ENCODE measurements around the gene ADGRE1.
A peak's percentile ranks its signal among the peaks of the same experiment; 100 is the strongest.
"Not testable (repeated sequence)": the region's sequence is repeated elsewhere in the genome, so short reads cannot be mapped to it uniquely, and the experiment has no call there.

The ADGRE1 gene, protein sequence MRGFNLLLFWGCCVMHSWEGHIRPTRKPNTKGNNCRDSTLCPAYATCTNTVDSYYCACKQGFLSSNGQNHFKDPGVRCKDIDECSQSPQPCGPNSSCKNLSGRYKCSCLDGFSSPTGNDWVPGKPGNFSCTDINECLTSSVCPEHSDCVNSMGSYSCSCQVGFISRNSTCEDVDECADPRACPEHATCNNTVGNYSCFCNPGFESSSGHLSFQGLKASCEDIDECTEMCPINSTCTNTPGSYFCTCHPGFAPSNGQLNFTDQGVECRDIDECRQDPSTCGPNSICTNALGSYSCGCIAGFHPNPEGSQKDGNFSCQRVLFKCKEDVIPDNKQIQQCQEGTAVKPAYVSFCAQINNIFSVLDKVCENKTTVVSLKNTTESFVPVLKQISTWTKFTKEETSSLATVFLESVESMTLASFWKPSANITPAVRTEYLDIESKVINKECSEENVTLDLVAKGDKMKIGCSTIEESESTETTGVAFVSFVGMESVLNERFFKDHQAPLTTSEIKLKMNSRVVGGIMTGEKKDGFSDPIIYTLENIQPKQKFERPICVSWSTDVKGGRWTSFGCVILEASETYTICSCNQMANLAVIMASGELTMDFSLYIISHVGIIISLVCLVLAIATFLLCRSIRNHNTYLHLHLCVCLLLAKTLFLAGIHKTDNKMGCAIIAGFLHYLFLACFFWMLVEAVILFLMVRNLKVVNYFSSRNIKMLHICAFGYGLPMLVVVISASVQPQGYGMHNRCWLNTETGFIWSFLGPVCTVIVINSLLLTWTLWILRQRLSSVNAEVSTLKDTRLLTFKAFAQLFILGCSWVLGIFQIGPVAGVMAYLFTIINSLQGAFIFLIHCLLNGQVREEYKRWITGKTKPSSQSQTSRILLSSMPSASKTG

DNA sequence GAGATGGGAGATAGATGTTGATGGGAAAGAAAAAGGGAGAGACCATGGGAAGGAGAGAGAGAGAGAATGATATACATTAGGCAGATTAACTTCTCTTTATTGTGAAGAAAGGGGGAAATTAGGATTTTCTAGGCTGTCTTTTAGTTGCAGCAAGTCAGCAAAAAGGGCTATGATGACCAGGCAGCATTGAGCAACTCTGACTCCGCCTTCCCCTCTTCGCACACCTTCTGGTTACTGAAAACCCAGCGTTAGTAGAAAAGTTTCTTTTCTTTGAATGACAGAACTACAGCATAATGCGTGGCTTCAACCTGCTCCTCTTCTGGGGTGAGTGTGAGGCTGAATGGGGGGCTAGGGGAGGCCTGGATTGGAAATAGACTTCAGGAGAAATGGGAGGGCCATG lies at the start of gene ADGRE1:
ADGRE1 (plus strand) TSS at position 264 of the 400 bp plus-strand sequence; CDS start at position 294, 30 bp downstream.
- no peak for DNase-seq

- no peak for DNase-seq
Measured at GRCh38 chr19:6838062-6838655, 49.2 kb upstream of the ADGRE1 start.

DNA sequence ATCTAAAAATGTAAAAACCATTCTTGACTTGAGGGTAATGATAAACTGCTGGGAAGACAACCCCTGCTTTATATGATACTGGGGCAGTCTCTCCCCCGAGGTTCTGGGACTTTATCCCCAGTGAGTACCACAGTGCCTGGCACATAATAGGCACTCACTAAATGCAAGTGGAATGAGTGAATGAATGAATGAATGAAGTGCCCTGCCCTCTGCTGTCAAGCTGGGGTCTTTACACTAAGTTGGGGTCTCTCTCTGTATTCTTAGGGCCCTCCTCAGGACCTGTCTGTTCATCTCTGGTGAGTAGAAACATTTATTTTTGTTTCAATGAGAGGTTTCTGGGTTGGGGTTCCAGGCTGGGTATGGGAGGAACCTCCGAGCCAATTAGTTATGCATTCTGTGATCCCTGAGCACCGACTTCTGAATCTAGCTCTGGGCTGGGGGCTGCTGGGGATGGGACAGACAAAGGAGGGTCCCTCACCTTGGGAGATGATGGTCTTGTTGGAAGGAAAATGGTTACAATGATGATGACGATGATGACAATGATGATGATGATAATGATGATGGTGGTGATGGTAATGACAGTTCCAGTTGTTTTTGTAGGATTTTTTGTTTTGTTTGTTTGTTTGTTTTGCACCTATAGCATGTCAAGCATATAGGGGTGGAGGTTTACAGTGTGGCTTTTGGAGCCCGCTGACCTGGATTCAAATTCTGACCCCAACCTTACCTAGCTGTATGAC lies 44.3 kb upstream of the ADGRE1 start:
- no peak for DNase-seq

GRCh38 chr19:6847828-6848200 lies 39.6 kb upstream of the ADGRE1 start:
- DNase-seq, result no peak

- DNase-seq, result no peak
Measured at GRCh38 chr19:6848986-6849385, 38.4 kb upstream of the ADGRE1 start.

DNA sequence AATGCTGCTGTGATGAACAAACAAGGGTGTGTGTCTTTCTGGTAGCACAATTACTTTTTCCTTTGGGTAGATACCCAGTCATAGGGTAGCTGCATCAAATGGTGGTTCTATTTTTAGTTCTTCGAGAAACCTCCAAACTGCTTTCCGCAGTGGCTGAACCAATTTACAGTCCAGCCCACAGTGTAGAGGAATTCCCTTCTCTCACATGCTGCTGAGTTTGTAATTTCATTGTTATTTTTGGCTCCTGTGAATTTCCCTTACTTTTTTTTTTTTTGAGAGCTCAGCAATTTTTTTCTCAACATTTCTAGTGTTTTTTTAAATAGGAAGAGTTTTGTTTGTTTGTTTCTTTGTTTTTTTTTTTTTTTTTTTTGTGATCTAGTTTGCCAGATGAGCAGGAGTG lies 37.5 kb upstream of the ADGRE1 start:
- DNase-seq, result no peak

- DNase-seq, result no peak
Measured at GRCh38 chr19:6851359-6851758, 36.0 kb upstream of the ADGRE1 start.

- DNase-seq, result no peak
Measured at GRCh38 chr19:6852001-6852400, 35.4 kb upstream of the ADGRE1 start.

DNA sequence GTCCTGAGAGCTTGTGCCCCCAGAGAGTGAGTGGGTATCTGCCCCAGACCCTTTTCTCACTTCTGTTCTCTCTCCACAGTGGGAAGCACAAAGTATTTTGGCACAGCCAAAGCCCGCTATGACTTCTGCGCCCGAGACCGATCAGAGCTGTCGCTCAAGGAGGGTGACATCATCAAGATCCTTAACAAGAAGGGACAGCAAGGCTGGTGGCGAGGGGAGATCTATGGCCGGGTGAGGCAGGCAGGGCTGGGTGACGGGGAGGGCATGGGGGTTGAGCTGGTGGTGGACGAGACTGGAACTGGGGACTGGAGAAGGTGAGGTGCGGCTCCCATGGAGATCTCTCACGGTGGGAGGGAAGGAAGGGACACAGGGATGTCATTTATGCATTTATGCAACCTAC lies 33.5 kb upstream of the ADGRE1 start:
- no peak for DNase-seq

GRCh38 chr19:6854758-6855157 lies 32.6 kb upstream of the ADGRE1 start:
- no peak for DNase-seq

GRCh38 chr19:6856749-6857372 lies 30.5 kb upstream of the ADGRE1 start:
- no peak for DNase-seq

DNA sequence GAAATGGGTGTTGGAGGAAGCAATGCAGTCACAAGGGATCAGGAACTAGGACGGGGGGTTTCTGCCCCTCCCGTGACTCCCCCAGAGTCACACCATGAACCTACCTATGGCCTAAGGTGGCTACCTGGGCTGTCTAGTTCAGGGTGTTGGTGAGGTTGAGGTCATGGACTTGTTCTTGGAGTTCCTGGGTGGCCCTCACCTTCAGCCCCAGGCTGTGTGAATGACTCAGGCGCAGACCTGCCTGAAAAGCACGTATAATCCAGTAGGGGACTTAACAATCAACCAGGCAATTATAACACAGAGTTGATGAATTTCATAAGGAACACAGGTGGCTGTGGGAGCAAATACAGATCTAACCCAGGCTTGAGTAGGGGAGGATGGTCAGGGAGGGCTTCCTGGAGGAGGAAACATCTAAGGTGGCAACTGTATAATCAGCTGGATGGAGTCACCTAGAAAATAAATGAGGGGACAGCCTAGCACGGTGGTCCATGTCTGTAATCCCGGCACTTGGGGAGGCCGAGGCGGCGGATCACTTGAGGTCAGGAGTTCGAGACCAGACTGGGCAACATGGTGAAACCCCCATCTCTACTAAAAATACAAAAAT lies 25.6 kb upstream of the ADGRE1 start:
- no peak for DNase-seq

- peak; percentile 38 to 82 for DNase-seq
Measured at GRCh38 chr19:6862673-6863078, 24.7 kb upstream of the ADGRE1 start.

DNA sequence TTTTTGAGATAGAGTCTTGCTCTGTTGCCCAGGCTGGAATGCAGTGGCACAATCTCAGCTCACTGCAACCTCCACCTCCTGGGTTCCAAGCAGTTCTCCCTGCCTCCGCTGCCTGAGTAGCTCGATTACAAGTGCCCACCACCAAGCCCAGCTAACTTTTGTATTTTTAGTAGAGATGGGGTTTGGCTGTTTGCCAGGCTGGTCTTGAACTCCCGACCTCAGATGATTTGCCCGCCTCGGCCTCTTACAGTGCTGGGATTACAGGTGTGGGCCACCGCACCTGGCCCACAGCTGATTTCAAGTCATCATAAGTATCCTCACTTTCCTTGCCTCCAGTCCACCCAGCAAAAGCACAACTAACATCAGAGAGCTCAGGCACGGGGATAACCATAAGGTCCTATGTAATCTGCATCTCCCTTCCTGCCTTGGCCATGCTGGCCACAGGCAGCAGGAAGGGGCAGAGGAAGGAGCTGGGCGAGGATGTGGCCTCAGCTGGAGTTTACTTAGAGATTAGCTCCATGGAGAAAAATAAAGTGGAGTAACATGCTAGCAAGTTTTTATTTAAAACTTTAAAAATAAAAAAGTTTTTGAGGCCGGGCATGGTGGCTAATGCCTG lies 22.9 kb upstream of the ADGRE1 start:
- DNase-seq, result no peak

- DNase-seq, result no peak
Measured at GRCh38 chr19:6865849-6866248, 21.5 kb upstream of the ADGRE1 start.

GRCh38 chr19:6866741-6867151 lies 20.6 kb upstream of the ADGRE1 start:
- no peak for DNase-seq

- DNase-seq, result no peak
Measured at GRCh38 chr19:6868351-6868750, 19.0 kb upstream of the ADGRE1 start.

DNA sequence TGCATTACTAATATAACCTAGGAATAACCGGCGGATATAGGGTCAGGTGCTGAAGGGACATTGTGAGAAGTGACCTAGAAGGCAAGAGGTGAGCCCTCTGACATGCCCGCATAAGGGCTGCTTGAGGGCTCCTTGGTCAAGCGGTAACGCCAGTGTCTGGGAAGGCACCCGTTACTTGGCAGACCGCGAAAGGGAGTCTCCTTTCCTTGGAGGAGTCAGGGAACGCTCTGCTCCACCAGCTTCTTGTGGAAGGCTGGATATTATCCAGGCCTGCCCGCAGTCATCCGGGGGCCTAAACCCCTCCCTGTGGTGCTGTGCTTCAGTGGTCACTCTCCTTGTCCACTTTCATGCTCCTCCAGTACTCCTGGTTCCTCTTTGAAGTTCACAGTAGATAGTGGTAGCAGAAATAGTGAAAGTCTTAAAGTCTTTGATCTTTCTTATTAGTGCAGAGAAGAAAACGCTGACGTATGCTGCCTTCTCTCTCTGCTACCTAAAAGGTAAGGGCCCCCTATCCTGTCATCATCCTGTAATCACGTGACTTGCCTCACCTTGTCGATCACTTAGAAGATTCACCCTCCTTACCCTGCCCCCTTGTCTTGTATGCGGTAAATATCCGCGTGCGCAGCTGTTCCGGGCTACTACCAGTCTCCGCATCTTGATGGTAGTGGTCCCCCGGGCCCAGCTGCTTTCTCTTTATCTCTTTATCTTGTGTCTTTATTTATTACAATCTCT lies 18.1 kb upstream of the ADGRE1 start:
- DNase-seq, result not testable (repeated sequence)

GRCh38 chr19:6873708-6874431 lies 13.5 kb upstream of the ADGRE1 start:
- DNase-seq, result no peak

DNA sequence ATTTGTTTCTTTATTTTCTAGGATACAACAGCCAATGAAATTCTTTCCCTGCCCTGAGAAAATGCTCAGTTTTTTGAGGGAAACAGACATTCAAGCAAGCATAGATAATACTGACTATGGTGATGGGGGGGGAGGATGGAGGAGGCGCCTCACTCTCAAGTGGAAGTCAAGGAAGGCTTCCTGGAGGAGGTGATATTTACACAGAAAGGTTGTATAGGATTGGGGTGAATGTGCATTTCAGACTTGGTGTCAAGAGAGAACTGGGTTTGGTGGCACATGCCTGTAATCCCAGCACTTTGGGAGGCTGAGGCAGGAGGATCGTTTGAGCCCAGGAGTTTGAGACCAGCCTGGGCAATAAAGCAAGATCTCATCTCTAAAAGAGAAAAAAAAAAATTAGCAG lies 12.2 kb upstream of the ADGRE1 start:
- no peak for DNase-seq
